HG03139 (cell line): ENCODE results near the gene SCYGR5.
"Not testable (repeated sequence)": the region's sequence is repeated elsewhere in the genome, so short reads cannot be mapped to it uniquely, and the experiment has no call there.

Experiments
- ATAC-seq: cut with Tn5 transposase; IDR thresholded peaks from one replicate; pipeline ENCODE4 v1.9.1; 2021; ENCODE audit not compliant: unreplicated experiment

Gene SCYGR5

GRCh38 chr2:227666631-227667170 is at the start of gene SCYGR5:
Gene SCYGR5, plus strand, starts transcription at chr2:227666804. Its CDS starts 0 bp downstream, at chr2:227666804.
- ATAC-seq, result not testable (repeated sequence)

- no peak for ATAC-seq
Observed at GRCh38 chr2:227617316-227618230, 49.0 kb upstream of the SCYGR5 start, which contains the start of gene SCYGR4. Gene SCYGR4, plus strand, starts transcription at chr2:227617498. Its CDS starts 0 bp downstream, at chr2:227617498.

- no peak for ATAC-seq
Observed at GRCh38 chr2:227623226-227623625, 43.4 kb upstream of the SCYGR5 start.

- no peak for ATAC-seq
Observed at GRCh38 chr2:227625420-227625819, 41.2 kb upstream of the SCYGR5 start.

GRCh38 chr2:227626580-227627151 is 39.9 kb upstream of the SCYGR5 start:
- ATAC-seq, result no peak

GRCh38 chr2:227627769-227628168 is 38.8 kb upstream of the SCYGR5 start:
- ATAC-seq, result peak; percentile 64

- ATAC-seq, result no peak
Observed at GRCh38 chr2:227629435-227629834, 37.2 kb upstream of the SCYGR5 start.

GRCh38 chr2:227630322-227630721 is 36.3 kb upstream of the SCYGR5 start:
- ATAC-seq, result no peak

GRCh38 chr2:227632827-227633226 is 33.8 kb upstream of the SCYGR5 start:
- ATAC-seq, result no peak

GRCh38 chr2:227634201-227634600 is 32.4 kb upstream of the SCYGR5 start:
- no peak for ATAC-seq

- ATAC-seq, result no peak
Observed at GRCh38 chr2:227642656-227643055, 23.9 kb upstream of the SCYGR5 start.

- no peak for ATAC-seq
Observed at GRCh38 chr2:227643990-227644551, 22.5 kb upstream of the SCYGR5 start.

GRCh38 chr2:227653419-227653818 is 13.2 kb upstream of the SCYGR5 start:
- no peak for ATAC-seq

GRCh38 chr2:227654426-227654825 is 12.2 kb upstream of the SCYGR5 start:
- ATAC-seq, result no peak

- ATAC-seq, result no peak
Observed at GRCh38 chr2:227655454-227655853, 11.2 kb upstream of the SCYGR5 start.

GRCh38 chr2:227657199-227657845 is 9.3 kb upstream of the SCYGR5 start:
- ATAC-seq, result no peak

- no peak for ATAC-seq
Observed at GRCh38 chr2:227661025-227661649, 5.5 kb upstream of the SCYGR5 start.

GRCh38 chr2:227661827-227662226 is 4.8 kb upstream of the SCYGR5 start:
- ATAC-seq, result no peak

- no peak for ATAC-seq
Observed at GRCh38 chr2:227665189-227665940, 1.2 kb upstream of the SCYGR5 start.
